MCF 10A (cell line): Measurements from ENCODE around the gene RALGDS. TPM values are rescaled to one million over a fixed set of nuclear protein-coding genes. Genes with fewer than 3 reads are reported as not detected.
"Not testable (repeated sequence)": the region's sequence is repeated elsewhere in the genome, so short reads cannot be mapped to it uniquely, and the experiment has no call there.

Source experiments
- BruUV-seq: library from RNA; stranded (reverse); fragments of 400-500 nt; replicated peaks from 2 replicates; lab custom pipeline; 2021; lab: Mats Ljungman, UMichigan
- CTCF ChIA-PET: fragments of 300-600 bp; sonication (Branson Sonifier 250); formaldehyde crosslinking; extraction: SDS; loops from one replicate; lab custom pipeline; 2021; ENCODE audit warnings: antibody characterized with exemption, inconsistent platforms; lab: Yijun Ruan, JAX
- POLR2A ChIA-PET: fragments of 300-600, 350-650 bp; sonication (Branson Sonifier 250); formaldehyde crosslinking; extraction: SDS; loops from one replicate; lab custom pipeline; 2020; ENCODE audit warnings: antibody characterized with exemption, inconsistent platforms; lab: Yijun Ruan, JAX
- DNase-seq: peaks from one replicate; pipeline ENCODE4 v3.0.0-alpha.2; 2018; ENCODE audit not compliant: unreplicated experiment
- H3K27ac Mint-ChIP-seq: one replicate; pipeline ENCODE4 v1.8.0; 2022; ENCODE audit warnings: mild to moderate bottlenecking, low read depth, mixed read lengths; ENCODE audit not compliant: unreplicated experiment
- H3K27me3 Mint-ChIP-seq: one replicate; pipeline ENCODE4 v1.8.0; 2022; ENCODE audit warnings: mixed read lengths; ENCODE audit not compliant: insufficient read depth, unreplicated experiment
- H3K36me3 Mint-ChIP-seq: one replicate; pipeline ENCODE4 v1.8.0; 2022; ENCODE audit warnings: mild to moderate bottlenecking, moderate library complexity, mixed read lengths; ENCODE audit not compliant: insufficient read depth, unreplicated experiment
- H3K4me1 Mint-ChIP-seq: one replicate; pipeline ENCODE4 v1.8.0; 2022; ENCODE audit warnings: mixed read lengths; ENCODE audit not compliant: insufficient read depth, unreplicated experiment
- H3K4me3 Mint-ChIP-seq: one replicate; pipeline ENCODE4 v1.8.0; 2022; ENCODE audit warnings: mild to moderate bottlenecking, moderate library complexity, mixed read lengths; ENCODE audit not compliant: unreplicated experiment
- H3K9me3 Mint-ChIP-seq: one replicate; pipeline ENCODE4 v1.8.0; 2022; ENCODE audit warnings: mixed read lengths; ENCODE audit not compliant: unreplicated experiment
- CTCF ChIP-seq: fragments of 200-600 bp; IDR thresholded peaks from one replicate; pipeline ENCODE4 v1.8.0; 2022; ENCODE audit warnings: antibody characterized with exemption, mild to moderate bottlenecking; ENCODE audit not compliant: unreplicated experiment
- intact Hi-C: fragments of 100-400 bp; cut with micrococcal nuclease; formaldehyde crosslinking; loops from 2 replicates; pipeline ENCODE4 v1.14.1; 2022
- total RNA-seq: library from RNA; stranded (reverse); gene quantifications from 2 replicates; pipeline ENCODE4 v1.2.3, GENCODE V29; 2022

RALGDS gene
- total RNA-seq, 1 experiment from 2014 or later, result 14.2 TPM

DNA sequence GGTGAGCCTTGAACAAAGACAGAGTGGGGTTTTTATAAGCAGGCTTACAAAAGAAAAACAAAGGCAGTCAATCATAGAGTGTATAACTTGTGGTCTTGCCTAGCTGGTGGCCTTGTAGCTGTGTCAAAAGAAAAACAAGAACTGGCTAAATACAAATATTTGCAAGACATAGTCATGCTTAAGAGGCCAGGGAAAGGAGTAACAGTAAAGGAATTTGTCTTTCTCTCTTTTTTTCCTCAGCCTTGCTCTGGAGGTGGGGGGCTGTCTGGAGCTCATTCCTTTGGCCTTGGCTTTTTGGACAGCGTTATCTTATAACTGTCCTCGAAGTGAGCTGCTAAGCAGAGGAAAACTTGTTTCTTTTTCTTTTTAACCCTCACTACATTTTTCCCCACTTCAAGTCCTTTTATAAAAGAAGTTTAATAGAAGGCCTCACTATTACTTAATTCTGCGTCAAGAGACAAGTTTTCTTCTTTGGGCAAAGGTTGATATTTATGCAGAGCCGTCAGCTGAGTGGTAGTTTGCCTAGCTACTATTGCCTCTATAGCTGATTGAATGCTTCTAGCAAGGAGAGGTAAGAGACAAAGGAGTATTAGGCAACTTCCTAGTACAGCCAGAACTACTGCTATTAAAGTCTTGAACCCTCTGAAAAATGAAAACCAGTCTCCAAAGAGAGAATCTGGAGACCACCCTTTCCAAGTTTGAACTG lies 45.0 kb downstream of the RALGDS start:
- CTCF ChIA-PET, result interaction anchor here (0.6 to 2.2 kb wide), 3 partner anchors 34 to 71 kb away, joined by 3 to 13 read pairs (median 3); no protein-coding TSS in a partner anchor
- POLR2A ChIA-PET, result interaction anchor here (0.7 to 1.4 kb wide), 2 partner anchors 46 to 1280 kb away, joined by 4 read pairs; no protein-coding TSS in a partner anchor
- peak; percentile 20 for DNase-seq
- intact Hi-C loops, result no loop called here
- BruUV-seq, result no TSS peak
- H3K4me3 Mint-ChIP-seq, result no peak overlapping the region
- no peaks in the 10 kb centered on the region for H3K36me3 Mint-ChIP-seq
- no peak overlapping the region for H3K27ac Mint-ChIP-seq
- no peak for TF ChIP-seq CTCF
- H3K4me1 Mint-ChIP-seq, result peaks cover 10% of the 10 kb centered on the region
- H3K9me3 Mint-ChIP-seq, result no peaks in the 10 kb centered on the region
- peaks cover 14% of the 10 kb centered on the region for H3K27me3 Mint-ChIP-seq

- ChIA-PET CTCF (interaction anchor here (0.6 to 0.9 kb wide), 2 partner anchors 112 to 332 kb away, joined by 3 read pairs; no protein-coding TSS in a partner anchor), POLR2A (interaction anchor here (0.8 to 0.9 kb wide), 2 partner anchors 28 to 44 kb away, joined by 3 to 4 read pairs; partner anchors contain the start of gene GTF3C5)
- no peak for TF ChIP-seq CTCF
- H3K27me3 Mint-ChIP-seq, result peaks cover under 1% of the 10 kb centered on the region
- H3K9me3 Mint-ChIP-seq, result no peaks in the 10 kb centered on the region
- DNase-seq, result no peak
- intact Hi-C loops, result no loop called here
- no peak overlapping the region for H3K27ac Mint-ChIP-seq
- peaks cover 10% of the 10 kb centered on the region for H3K4me1 Mint-ChIP-seq
- no peak overlapping the region for H3K4me3 Mint-ChIP-seq
- no TSS peak for BruUV-seq
- H3K36me3 Mint-ChIP-seq, result no peaks in the 10 kb centered on the region
These were observed 46.9 kb downstream of the RALGDS start for GRCh38 chr9:133074111-133074651.

- no peaks in the 10 kb centered on the region for H3K27me3 Mint-ChIP-seq
These were observed 47.7 kb downstream of the RALGDS start for GRCh38 chr9:133073086-133074014.

GRCh38 chr9:133072210-133072609 lies 48.8 kb downstream of the RALGDS start:
- BruUV-seq, POLR2A ChIA-PET, H3K4me3 Mint-ChIP-seq, H3K9me3 Mint-ChIP-seq, DNase-seq, H3K27me3 Mint-ChIP-seq, intact Hi-C loops, H3K4me1 Mint-ChIP-seq, H3K27ac Mint-ChIP-seq, H3K36me3 Mint-ChIP-seq: not testable (repeated sequence)
- CTCF ChIA-PET, result interaction anchor here (0.6 to 1.1 kb wide), 2 partner anchors 24 to 472 kb away, joined by 3 to 5 read pairs; no protein-coding TSS in a partner anchor

More at GRCh38 chr9:133073086-133074014, 47.7 kb downstream of the RALGDS start:
- no TSS peak for BruUV-seq
- no peak for DNase-seq
- ChIA-PET POLR2A (interaction anchor here (0.9 kb wide), 1 partner anchor 29 kb away, joined by 3 read pairs; no protein-coding TSS in a partner anchor), CTCF (interaction anchor here (0.6 to 0.9 kb wide), 2 partner anchors 113 to 333 kb away, joined by 3 read pairs; no protein-coding TSS in a partner anchor)
- H3K27ac Mint-ChIP-seq, result no peak overlapping the region
- H3K4me3 Mint-ChIP-seq, result no peak overlapping the region
- no peaks in the 10 kb centered on the region for H3K9me3 Mint-ChIP-seq
- H3K4me1 Mint-ChIP-seq, result peaks cover 10% of the 10 kb centered on the region
- no peak for TF ChIP-seq CTCF
- H3K36me3 Mint-ChIP-seq, result no peaks in the 10 kb centered on the region
- intact Hi-C loops, result no loop called here
